ENCODE measurements around the gene TMEM131.

TMEM131 gene

GRCh38 chr2:97871096-97871780 is 124.5 kb downstream of the TMEM131 start:
- peak; percentile 74 for DNase-seq (ENCODE audit: low read depth)
- no peak overlapping the region for H3K4me3 ChIP-seq (ENCODE audit: low read length)
- TF ChIP-seq, protein P1, sequence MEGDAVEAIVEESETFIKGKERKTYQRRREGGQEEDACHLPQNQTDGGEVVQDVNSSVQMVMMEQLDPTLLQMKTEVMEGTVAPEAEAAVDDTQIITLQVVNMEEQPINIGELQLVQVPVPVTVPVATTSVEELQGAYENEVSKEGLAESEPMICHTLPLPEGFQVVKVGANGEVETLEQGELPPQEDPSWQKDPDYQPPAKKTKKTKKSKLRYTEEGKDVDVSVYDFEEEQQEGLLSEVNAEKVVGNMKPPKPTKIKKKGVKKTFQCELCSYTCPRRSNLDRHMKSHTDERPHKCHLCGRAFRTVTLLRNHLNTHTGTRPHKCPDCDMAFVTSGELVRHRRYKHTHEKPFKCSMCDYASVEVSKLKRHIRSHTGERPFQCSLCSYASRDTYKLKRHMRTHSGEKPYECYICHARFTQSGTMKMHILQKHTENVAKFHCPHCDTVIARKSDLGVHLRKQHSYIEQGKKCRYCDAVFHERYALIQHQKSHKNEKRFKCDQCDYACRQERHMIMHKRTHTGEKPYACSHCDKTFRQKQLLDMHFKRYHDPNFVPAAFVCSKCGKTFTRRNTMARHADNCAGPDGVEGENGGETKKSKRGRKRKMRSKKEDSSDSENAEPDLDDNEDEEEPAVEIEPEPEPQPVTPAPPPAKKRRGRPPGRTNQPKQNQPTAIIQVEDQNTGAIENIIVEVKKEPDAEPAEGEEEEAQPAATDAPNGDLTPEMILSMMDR (conservative IDR thresholded peaks at IDR 0.05; ENCODE audit: low read length) = no peak

DNA sequence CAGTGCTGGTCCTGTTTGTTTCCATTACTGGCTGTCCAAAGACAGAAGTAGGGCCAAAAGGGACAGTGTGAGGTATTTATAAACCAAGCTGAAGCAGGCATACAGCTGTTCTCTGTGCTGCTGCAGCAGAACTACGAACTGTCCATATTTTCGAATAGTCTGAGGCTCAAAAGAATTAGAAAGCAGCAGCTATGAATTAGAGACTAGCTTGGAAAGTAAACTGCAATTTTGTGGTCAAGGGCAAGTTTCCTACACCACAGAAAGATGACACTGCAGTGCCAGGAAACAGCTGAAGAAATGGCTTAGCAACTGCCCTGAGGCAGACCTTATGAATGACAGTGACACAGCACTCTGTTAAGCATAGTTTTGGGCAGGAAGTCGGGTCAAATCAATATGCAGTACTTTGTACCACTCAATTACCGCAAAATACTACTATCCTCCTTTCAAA is 125.3 kb downstream of the TMEM131 start:
- DNase-seq (ENCODE audit: low read depth) = peak; percentile 98
- H3K4me3 ChIP-seq (ENCODE audit: low read length) = no peak overlapping the region; the same call in 1 of the 2 replicates
- TF ChIP-seq, protein P1 (conservative IDR thresholded peaks at IDR 0.05; ENCODE audit: low read length) = no peak

- TF ChIP-seq, protein P1 (conservative IDR thresholded peaks at IDR 0.05; ENCODE audit: low read length) = no peak
- peak overlapping the region; percentile 21 for H3K4me3 ChIP-seq (ENCODE audit: low read length)
- DNase-seq (ENCODE audit: low read depth) = no peak
Measured at GRCh38 chr2:97869722-97870346, 125.9 kb downstream of the TMEM131 start.

- peak overlapping the region; percentile 21; the same call in 1 of the 2 replicates for H3K4me3 ChIP-seq (ENCODE audit: low read length)
- TF ChIP-seq, protein P1 (conservative IDR thresholded peaks at IDR 0.05; ENCODE audit: low read length) = no peak
- peak; percentile 95 for DNase-seq (ENCODE audit: low read depth)
Measured at GRCh38 chr2:97868986-97869721, 126.6 kb downstream of the TMEM131 start.

DNA sequence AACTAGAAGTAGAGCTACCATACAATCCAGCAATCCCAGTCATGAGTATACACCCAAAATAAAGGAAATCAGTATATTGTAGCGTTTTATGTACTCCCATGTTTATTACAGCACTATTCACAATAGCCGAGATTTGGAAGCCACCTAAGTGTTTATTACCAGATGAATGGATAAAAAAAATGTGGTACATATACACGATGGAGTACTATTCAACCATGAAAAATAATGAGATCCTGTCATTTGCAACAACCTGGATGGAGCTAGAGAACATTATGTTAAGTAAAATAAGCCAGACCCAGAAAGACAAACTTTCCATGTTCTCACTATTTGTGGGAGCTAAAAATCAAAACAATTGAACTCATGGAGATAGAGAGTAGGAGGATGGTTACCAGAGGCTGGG is 131.9 kb downstream of the TMEM131 start:
- TF ChIP-seq, protein P1 (conservative IDR thresholded peaks at IDR 0.05; ENCODE audit: low read length) = no peak

GRCh38 chr2:97861177-97861576 is 134.6 kb downstream of the TMEM131 start:
- TF ChIP-seq, protein P1 (conservative IDR thresholded peaks at IDR 0.05; ENCODE audit: low read length) = no peak
- DNase-seq (ENCODE audit: low read depth) = no peak

More for the DNA sequence above, 131.9 kb downstream of the TMEM131 start:
- DNase-seq (ENCODE audit: low read depth) = no peak
- H3K4me3 ChIP-seq (ENCODE audit: low read length) = no peak overlapping the region

More at GRCh38 chr2:97861177-97861576, 134.6 kb downstream of the TMEM131 start:
- H3K4me3 ChIP-seq (ENCODE audit: low read length) = no peak overlapping the region

Data from AG10803 (cell line).